GM19467 (cell line): ENCODE results near the gene MAGI3.
"Not testable (repeated sequence)": the region's sequence is repeated elsewhere in the genome, so short reads cannot be mapped to it uniquely, and the experiment has no call there.

ENCODE experiments used
- ATAC-seq: cut with Tn5 transposase; IDR thresholded peaks from one replicate; pipeline ENCODE4 v1.9.1; 2021; ENCODE audit warnings: mild to moderate bottlenecking, moderate library complexity; ENCODE audit not compliant: unreplicated experiment

Gene MAGI3

GRCh38 chr1:113438505-113439276 lies 48.4 kb downstream of the MAGI3 start:
- no peak for ATAC-seq

GRCh38 chr1:113439277-113439670 lies 49.0 kb downstream of the MAGI3 start:
- no peak for ATAC-seq

DNA sequence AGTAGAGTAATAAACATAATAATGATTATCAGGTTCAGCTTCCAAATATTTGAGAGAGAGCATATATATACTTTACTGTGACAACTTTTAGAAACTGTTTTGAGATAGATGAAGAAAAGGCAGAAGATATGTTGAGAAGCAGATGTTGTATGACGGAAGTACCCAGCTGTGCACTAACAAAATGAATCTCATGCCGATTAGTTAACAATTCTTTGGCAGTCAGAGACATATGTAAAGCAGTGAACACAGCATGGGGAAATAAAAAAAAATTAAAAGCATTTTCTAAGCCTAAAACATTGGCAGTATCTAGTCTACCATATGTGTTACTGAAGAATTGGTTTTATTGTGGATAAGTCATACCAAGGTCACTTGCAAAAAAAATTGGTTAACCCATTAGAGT lies 51.8 kb downstream of the MAGI3 start:
- ATAC-seq = no peak

DNA sequence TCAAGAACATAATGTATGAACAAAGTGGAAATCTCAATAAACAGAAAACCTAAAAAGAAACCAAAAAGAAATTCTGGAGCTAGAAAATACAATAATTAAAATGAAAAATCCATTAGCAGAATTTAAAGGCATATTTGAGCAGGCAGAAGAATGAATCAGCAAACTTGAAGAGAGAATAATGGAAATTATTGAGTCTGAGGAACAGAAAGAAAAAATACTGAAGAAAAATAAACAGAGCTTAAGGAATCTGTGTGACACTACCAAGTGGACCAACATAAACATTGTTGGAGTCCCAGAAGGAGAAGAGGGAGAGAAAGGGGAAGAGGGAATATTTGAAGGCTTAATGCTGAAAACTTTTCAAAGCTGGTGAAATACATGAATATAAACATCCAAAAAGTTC lies 54.5 kb downstream of the MAGI3 start:
- ATAC-seq = no peak

DNA sequence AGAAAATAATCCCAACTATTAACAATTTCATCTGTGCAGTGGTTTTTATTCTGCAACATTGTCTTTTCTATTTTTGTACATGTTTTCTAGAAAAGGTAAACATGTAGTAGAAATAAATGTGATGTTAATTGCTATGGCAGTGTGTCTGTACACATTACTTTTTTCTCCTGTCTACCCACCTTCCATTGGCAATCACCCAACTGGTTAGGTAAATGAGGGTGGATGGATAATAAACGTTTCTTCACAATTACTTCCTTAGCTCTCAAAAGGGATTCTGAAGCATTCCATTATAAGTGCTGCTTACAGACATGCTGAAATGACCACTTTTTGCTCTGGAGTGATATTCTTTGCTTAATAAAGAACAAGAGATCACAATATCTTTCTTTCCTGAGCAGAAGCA lies 61.4 kb downstream of the MAGI3 start:
- ATAC-seq = no peak

- no peak for ATAC-seq
Observed at GRCh38 chr1:113452921-113453770, 62.8 kb downstream of the MAGI3 start.

DNA sequence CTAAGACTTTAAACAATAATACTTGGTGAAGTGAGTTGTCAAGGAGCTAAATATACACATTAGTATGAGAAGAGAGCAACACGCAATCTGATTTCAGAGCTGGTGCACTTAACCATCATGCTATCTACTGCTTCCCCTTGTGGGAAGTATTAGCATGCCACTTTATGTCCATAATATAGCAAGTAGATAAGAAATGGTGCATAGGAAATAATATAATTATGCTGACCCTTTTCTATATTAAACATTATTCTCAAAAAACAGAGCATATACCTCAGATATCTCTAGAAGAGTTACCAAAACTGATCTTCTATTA lies 63.4 kb downstream of the MAGI3 start:
- no peak for ATAC-seq

- ATAC-seq = no peak
Observed at GRCh38 chr1:113455374-113455773, 65.1 kb downstream of the MAGI3 start.

- ATAC-seq = no peak
Observed at GRCh38 chr1:113456967-113457366, 66.7 kb downstream of the MAGI3 start.

DNA sequence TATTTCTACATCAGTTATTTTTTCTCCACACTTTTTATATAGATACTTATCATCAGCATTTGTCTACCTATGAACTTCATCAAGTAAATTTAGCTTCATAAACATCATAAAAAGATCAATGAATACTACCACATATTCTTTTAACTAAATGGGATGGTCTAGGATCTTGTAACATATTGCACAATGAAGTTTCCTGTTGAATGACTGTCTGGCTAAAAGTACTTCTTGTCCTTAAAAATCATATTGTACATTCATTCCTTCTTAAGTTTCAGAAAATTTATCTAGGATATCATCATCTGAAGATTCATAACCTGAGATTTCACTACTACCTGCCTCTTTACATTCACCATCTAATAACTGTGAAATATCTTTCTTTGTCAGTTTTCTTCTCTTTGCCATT lies 69.0 kb downstream of the MAGI3 start:
- ATAC-seq = no peak

DNA sequence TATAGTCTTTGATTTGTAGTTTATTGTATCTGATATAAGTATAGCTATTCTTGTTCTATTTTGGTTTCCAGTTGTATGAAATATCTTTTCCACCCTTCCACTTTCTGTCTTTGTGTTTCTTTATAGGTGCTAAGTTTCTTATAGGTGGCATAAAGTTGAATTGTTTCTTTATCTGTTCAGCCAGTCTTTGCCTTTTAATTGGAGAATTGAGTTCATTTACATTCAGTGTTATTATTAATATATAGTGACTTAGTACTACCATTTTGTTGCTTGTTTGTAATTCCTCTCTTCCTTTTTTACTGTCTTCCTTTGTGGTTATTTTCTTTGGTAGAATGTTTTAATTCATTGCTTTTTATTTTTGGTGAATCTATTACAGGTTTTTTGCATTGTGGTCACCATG lies 77.7 kb downstream of the MAGI3 start:
- ATAC-seq = no peak

GRCh38 chr1:113478427-113479195 lies 88.3 kb downstream of the MAGI3 start:
- ATAC-seq = not testable (repeated sequence)

DNA sequence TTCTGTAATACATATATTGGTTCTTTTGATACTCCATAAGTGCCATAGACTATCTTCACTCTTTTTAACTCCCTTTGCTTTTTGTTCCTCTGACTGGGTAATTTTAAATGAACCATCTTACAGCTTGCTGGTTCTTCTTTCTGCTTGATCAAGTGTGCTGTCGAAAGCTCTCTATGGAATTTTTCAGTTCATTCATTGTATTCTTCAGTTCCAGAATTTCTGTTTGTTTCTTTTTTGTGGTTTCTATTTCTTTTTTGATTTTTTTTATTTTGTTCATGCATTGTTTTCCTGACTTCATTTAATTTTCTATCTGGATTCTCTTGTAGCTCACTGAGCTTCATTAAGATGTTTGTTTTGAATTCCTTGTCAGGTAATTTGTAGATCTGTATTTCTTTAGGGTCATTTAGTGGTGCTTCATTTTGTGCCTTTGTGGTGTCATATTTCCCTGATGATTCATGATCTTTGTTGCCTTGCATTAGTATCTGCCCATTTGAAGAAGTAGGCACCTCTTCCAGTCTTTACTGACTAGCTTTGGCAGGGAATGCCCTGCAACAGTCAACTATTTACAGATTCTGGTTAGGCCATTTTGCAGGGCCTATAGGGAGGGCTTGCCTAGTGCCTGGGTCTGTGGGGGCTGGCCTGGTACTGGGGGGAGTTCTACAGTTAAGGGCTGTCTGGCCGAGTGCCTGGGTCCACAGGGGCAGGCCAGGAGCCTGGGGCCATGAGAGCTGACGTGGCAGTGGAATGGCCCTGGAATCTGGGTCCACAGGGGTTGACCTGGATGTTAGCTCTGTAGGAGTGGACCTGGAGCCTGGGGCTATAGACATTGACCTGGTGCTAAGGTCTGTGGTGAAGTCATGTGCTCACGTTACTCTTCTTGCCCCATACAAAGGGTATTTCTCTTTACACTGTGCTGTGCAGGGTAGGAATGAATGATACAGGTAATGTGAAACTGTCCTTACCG lies 89.7 kb downstream of the MAGI3 start:
- ATAC-seq = no peak

DNA sequence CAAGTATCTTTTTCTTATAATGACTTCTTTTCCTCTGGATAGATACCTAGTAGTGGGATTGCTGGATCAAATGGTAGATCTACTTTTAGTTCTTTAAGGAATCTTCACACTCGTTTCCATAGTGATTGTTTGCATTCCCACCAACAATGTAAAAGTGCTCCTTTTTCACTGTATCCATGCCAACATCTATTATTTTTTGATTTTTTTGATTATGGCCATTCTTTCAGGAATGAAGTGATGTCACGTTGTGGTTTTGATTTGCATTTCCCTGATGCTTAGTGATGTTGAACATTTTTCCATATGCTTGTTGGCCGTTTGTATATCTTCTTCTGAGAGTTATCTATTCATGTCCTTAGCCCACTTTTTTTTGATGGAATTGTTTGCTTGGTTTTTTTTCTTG lies 94.8 kb downstream of the MAGI3 start:
- ATAC-seq = not testable (repeated sequence)

DNA sequence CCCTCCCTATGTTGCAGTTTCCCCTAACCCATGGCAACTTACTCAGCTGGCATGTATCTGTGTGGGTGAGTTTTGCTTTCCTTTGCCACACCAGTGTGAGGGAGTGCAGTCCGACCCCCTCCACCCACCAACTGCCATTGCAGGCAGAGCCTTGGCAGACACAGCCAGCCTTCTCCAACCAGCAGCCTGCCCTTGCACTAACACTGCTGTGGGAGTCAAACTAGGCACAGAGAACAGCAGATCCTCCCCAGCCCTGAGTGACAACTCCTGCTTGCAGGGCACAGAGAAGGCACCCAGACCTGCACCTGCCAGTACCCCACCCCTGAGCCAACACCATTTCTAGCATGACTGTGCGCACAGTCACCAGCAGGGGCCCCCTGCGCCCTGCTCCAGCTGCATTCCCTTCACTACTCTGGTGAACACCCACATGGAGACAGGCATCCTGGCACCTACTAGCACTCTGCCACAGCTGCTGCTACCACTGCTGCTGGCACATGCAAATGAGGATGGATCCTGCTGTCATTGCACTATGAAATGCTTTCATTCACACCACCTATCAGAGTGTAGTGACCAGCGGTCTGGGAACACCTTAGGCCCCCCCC lies 98.4 kb downstream of the MAGI3 start:
- no peak for ATAC-seq

DNA sequence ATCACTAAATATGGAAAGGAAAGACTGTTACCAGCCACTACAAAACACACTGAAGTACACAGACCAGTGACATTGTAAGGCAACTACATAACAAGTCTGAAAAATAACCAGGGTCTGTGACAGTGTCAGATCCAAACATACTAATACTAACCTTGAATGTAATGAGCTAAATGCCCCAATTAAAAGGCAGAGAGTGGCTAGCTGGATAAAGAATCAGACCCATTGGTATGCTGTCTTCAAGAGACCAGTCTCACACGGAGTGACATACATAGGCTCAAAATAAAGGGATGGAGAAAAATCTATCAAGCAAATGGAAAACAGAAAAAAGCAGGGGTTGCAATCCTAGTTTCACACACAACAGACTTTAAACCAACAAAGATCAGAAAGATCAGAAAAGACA lies 100.1 kb downstream of the MAGI3 start:
- no peak for ATAC-seq

- no peak for ATAC-seq
Observed at GRCh38 chr1:113493533-113493932, 103.2 kb downstream of the MAGI3 start.

DNA sequence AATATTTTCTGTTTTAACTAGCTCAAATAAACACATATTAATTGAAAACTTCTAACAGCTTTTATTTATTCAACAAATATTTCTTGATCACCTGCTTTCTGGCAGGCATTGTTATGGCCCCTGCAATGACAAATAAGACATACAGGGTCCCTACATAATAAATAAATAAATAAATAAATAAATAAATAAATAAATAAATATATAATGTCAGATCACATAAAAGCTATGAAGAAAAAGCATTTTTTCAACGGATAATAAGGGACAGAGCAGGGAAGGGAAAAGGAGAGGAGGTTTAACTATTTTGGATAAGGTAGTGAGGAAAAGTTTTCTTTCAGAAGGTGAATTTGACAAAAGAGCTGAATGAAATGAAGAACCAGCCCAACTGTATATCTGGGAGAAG lies 115.0 kb downstream of the MAGI3 start:
- ATAC-seq = no peak

- ATAC-seq = no peak
Observed at GRCh38 chr1:113507552-113508214, 117.4 kb downstream of the MAGI3 start.
